H1 (cell line): ENCODE measurements around the gene MMP12. TPM values are rescaled to one million over a fixed set of nuclear protein-coding genes. Genes with fewer than 3 reads are reported as not detected.

Source experiments
- CTCF ChIA-PET: fragments of 300-600 bp; sonication (Branson Sonifier 250); formaldehyde crosslinking; loops from one replicate; lab custom pipeline; 2021; ENCODE audit not compliant: partially characterized antibody; lab: Charles Lee
- POLR2A ChIA-PET: fragments of 300-600 bp; sonication (Branson Sonifier 250); formaldehyde crosslinking; loops from one replicate; lab custom pipeline; 2021; ENCODE audit warnings: inconsistent platforms; ENCODE audit not compliant: partially characterized antibody; lab: Charles Lee
- DNase-seq, 2 experiments: peaks; one replicate each; pipeline versions ENCODE4 v3.0.0 to v3.0.0-alpha.2; 2010 to 2022; ENCODE audit warnings: low spot score in 2 of 2, low read depth in 1 of 2, mixed read lengths in 1 of 2
- FAIRE-seq: peaks from 2 replicates; lab custom pipeline; 2011; peaks lifted over from hg19 to GRCh38; lab: Jason Lieb, UNC
- H2AFZ ChIP-seq: 2 replicates; pipeline ENCODE4 v1.8.1; 2012; ENCODE audit warnings: low read length, inconsistent platforms
- H2AK5ac ChIP-seq: 2 replicates; pipeline ENCODE4 v1.6.1; 2013; ENCODE audit warnings: low read depth, low read length
- H2BK120ac ChIP-seq: replicated peaks from 2 replicates; pipeline ENCODE3; 2013; ENCODE audit warnings: low read depth, low read length, inconsistent platforms
- H2BK12ac ChIP-seq: 2 replicates; pipeline ENCODE4 v1.6.1; 2013; ENCODE audit warnings: low read depth, low read length
- H2BK15ac ChIP-seq: 2 replicates; pipeline ENCODE4 v1.6.1; 2013; ENCODE audit warnings: low read length
- H2BK20ac ChIP-seq: 2 replicates; pipeline ENCODE4 v1.6.1; 2013; ENCODE audit warnings: low read length
- H2BK5ac ChIP-seq: 2 replicates; pipeline ENCODE4 v1.6.1; 2013; ENCODE audit warnings: low read depth, low read length
- H3K14ac ChIP-seq: 2 replicates; pipeline ENCODE4 v1.6.1; 2013; ENCODE audit warnings: inconsistent platforms; ENCODE audit not compliant: insufficient read length
- H3K18ac ChIP-seq: 2 replicates; pipeline ENCODE4 v1.6.1; 2013; ENCODE audit warnings: low read length; ENCODE audit errors: extremely low read depth
- H3K23ac ChIP-seq: 2 replicates; pipeline ENCODE4 v1.6.1; 2013; ENCODE audit warnings: inconsistent platforms; ENCODE audit not compliant: insufficient read length
- H3K23me2 ChIP-seq: 2 replicates; pipeline ENCODE4 v1.6.1; 2013; ENCODE audit warnings: low read depth, low read length
- H3K27ac ChIP-seq: 2 replicates; pipeline ENCODE4 v1.6.1; 2011; ENCODE audit warnings: low read depth, low read length, inconsistent platforms
- H3K27me3 ChIP-seq, 4 experiments: replicated peaks in 1 of 4; 1 replicate in 1 of 4; 2 replicates in 3 of 4; pipeline versions ENCODE4 v1.6.1 to v1.8.1; 2011 to 2013; ENCODE audit warnings: low read length in 3 of 4, mild to moderate bottlenecking in 3 of 4, inconsistent platforms in 2 of 4, mixed read lengths in 2 of 4, moderate library complexity in 1 of 4; ENCODE audit not compliant: control insufficient read depth in 3 of 4, insufficient read depth in 3 of 4; ENCODE audit errors: extremely low read depth in 1 of 4
- H3K36me3 ChIP-seq, 4 experiments: 2 replicates each; pipeline versions ENCODE4 v1.6.1 to v1.8.1; 2011 to 2013; ENCODE audit warnings: mild to moderate bottlenecking in 4 of 4, low read length in 3 of 4, moderate library complexity in 2 of 4, control low read depth in 1 of 4, inconsistent platforms in 1 of 4; ENCODE audit not compliant: insufficient read depth in 4 of 4, control insufficient read depth in 2 of 4
- H3K4ac ChIP-seq: replicated peaks from 2 replicates; pipeline ENCODE3; 2013; ENCODE audit warnings: low read length, low read depth, mixed read lengths, inconsistent platforms; ENCODE audit not compliant: insufficient read length
- H3K4me1 ChIP-seq, 4 experiments: replicated peaks in 1 of 4; 1 replicate in 1 of 4; 2 replicates in 3 of 4; pipeline versions ENCODE4 v1.6.1 to v1.8.1; 2011 to 2013; ENCODE audit warnings: low read length in 3 of 4, inconsistent platforms in 2 of 4, mixed read lengths in 1 of 4; ENCODE audit not compliant: insufficient read depth in 4 of 4, control insufficient read depth in 3 of 4
- H3K4me2 ChIP-seq, 2 experiments: 2 replicates each; pipeline versions ENCODE4 v1.6.1 to v1.8.1; 2011 to 2013; ENCODE audit warnings: low read depth in 2 of 2, low read length in 2 of 2, control low read depth in 1 of 2, inconsistent platforms in 1 of 2, mild to moderate bottlenecking in 1 of 2; ENCODE audit not compliant: insufficient read depth in 1 of 2
- H3K4me3 ChIP-seq, 4 experiments: fragments of 200-600, 300-600 bp in 1 of 4; sonication (generic), shearing (Covaris generic), sonication (Bioruptor Twin) in 1 of 4; 2 replicates each; pipeline versions ENCODE4 v1.5.1 to v1.8.1; 2011 to 2016; ENCODE audit warnings: low read length in 4 of 4, low read depth in 3 of 4, control low read depth in 2 of 4, inconsistent platforms in 2 of 4, mild to moderate bottlenecking in 2 of 4, mixed read lengths in 1 of 4, moderate library complexity in 1 of 4; ENCODE audit not compliant: insufficient read depth in 2 of 4; ENCODE audit errors: extremely low read depth in 1 of 4
- H3K56ac ChIP-seq: replicated peaks from 2 replicates; pipeline ENCODE3; 2013; ENCODE audit warnings: low read depth, mild to moderate bottlenecking, mixed read lengths, low read length, inconsistent platforms; ENCODE audit not compliant: insufficient read length
- H3K79me1 ChIP-seq: 2 replicates; pipeline ENCODE4 v1.6.1; 2013; ENCODE audit warnings: low read depth, low read length, control low read depth
- H3K79me2 ChIP-seq, 2 experiments: 2 replicates each; pipeline versions ENCODE4 v1.6.1 to v1.8.1; 2012 to 2013; ENCODE audit warnings: low read length in 2 of 2, mild to moderate bottlenecking in 2 of 2, inconsistent platforms in 1 of 2; ENCODE audit not compliant: insufficient read depth in 2 of 2, control insufficient read depth in 1 of 2
- H3K9ac ChIP-seq, 4 experiments: replicated peaks in 1 of 4; 1 replicate in 1 of 4; 2 replicates in 3 of 4; pipeline versions ENCODE4 v1.6.1 to v1.8.1; 2011 to 2013; ENCODE audit warnings: low read depth in 3 of 4, low read length in 3 of 4, control low read depth in 2 of 4, mild to moderate bottlenecking in 2 of 4, moderate library complexity in 2 of 4, inconsistent platforms in 1 of 4; ENCODE audit errors: extremely low read depth in 1 of 4
- H3K9me3 ChIP-seq, 2 experiments: 2 replicates each; pipeline versions ENCODE4 v1.6.1 to v1.8.1; 2012 to 2013; ENCODE audit warnings: mild to moderate bottlenecking in 2 of 2, moderate library complexity in 2 of 2, control low read depth in 1 of 2, inconsistent platforms in 1 of 2, low read depth in 1 of 2, low read length in 1 of 2, mixed read lengths in 1 of 2; ENCODE audit not compliant: insufficient read depth in 2 of 2
- H4K20me1 ChIP-seq, 2 experiments: replicated peaks in 1 of 2; 2 replicates each; pipeline versions ENCODE3 to v1.8.1; 2011 to 2013; ENCODE audit warnings: inconsistent platforms in 2 of 2, low read length in 2 of 2, mild to moderate bottlenecking in 1 of 2; ENCODE audit not compliant: insufficient read depth in 2 of 2, control insufficient read depth in 1 of 2
- H4K5ac ChIP-seq: 2 replicates; pipeline ENCODE4 v1.6.1; 2013; ENCODE audit warnings: low read length, low read depth, mixed read lengths, inconsistent platforms; ENCODE audit not compliant: insufficient read length
- H4K8ac ChIP-seq: 2 replicates; pipeline ENCODE4 v1.8.0; 2013; ENCODE audit warnings: mild to moderate bottlenecking, moderate library complexity, low read length, inconsistent platforms; ENCODE audit not compliant: insufficient read depth; ENCODE audit errors: extremely low read depth
- H4K91ac ChIP-seq: replicated peaks from 2 replicates; pipeline ENCODE3; 2013; ENCODE audit warnings: low read length, mixed read lengths, inconsistent platforms; ENCODE audit not compliant: insufficient read length
- FOSL1 ChIP-seq: IDR thresholded peaks from 2 replicates; pipeline ENCODE4 v1.6.1; 2011; ENCODE audit warnings: mild to moderate bottlenecking, low read depth, low read length, moderate library complexity; ENCODE audit not compliant: insufficient read depth
- JUN ChIP-seq: IDR thresholded peaks from 2 replicates; pipeline ENCODE4 v1.6.1; 2011; ENCODE audit warnings: low read depth, mild to moderate bottlenecking, improper control_type of control experiment, low read length
- SAP30 ChIP-seq: fragments of 300-600 bp; sonication (generic); IDR thresholded peaks from 2 replicates; pipeline ENCODE4 v1.7.1; 2012; ENCODE audit warnings: low read length, moderate library complexity, mild to moderate bottlenecking, inconsistent platforms; ENCODE audit not compliant: insufficient read depth, insufficient replicate concordance
- SIN3A ChIP-seq, 2 experiments: IDR thresholded peaks in 1 of 2; conservative IDR thresholded peaks in 1 of 2; 2 replicates each; pipeline ENCODE4 v1.6.1; 2011 to 2012; ENCODE audit warnings: low read length in 2 of 2, improper control_type of control experiment in 1 of 2, low read depth in 1 of 2, mild to moderate bottlenecking in 1 of 2
- SP4 ChIP-seq: IDR thresholded peaks from 2 replicates; pipeline ENCODE4 v1.6.1; 2012; ENCODE audit warnings: low read length, inconsistent platforms
- SUZ12 ChIP-seq: fragments of 200-600 bp; sonication (generic); IDR thresholded peaks from 2 replicates; pipeline ENCODE4 v1.6.1; 2012; ENCODE audit warnings: mild to moderate bottlenecking, inconsistent platforms, low read length, moderate library complexity, mixed read lengths
- WGBS, 2 experiments: shearing (Covaris generic) in 1 of 2; methylation state at CpG; one replicate each; pipeline versions ENCODE4 v1.1.6 to v1.1.7; 2013 to 2015; ENCODE audit warnings: low lambda C conversion rate in 2 of 2, mixed read lengths in 2 of 2, inconsistent platforms in 1 of 2, low coverage in 1 of 2, missing lambda C conversion rate in 1 of 2; ENCODE audit not compliant: insufficient replicate concordance in 2 of 2, insufficient coverage in 1 of 2, insufficient read length in 1 of 2; ENCODE audit errors: extremely low coverage in 1 of 2, missing lambda C conversion rate in 1 of 2; 5-methylcytosine and 5-hydroxymethylcytosine counted together
- polyA plus RNA-seq, 7 experiments: library from polyadenylated mRNA; depleted of rRNA in 3 of 7; stranded (reverse) in 5 of 7; unstranded in 2 of 7; fragments of >200 nt in 5 of 7; fragments of 200-250 nt in 2 of 7; gene quantifications; 1 replicate in 5 of 7; 2 replicates in 1 of 7; 4 replicates in 1 of 7; pipeline versions ENCODE4 v1.2.1 to v1.2.3, GENCODE V29; 2011 to 2013; ENCODE audit warnings: missing spikeins in 2 of 7, mixed read lengths in 2 of 7
- total RNA-seq: library from RNA; stranded (reverse); fragmentation: NEBNext Ultra II Directional; extraction: Animal tissue kit (Norgen Biotek cat#: 25700); gene quantifications from 2 replicates; pipeline ENCODE4 v1.2.1, GENCODE V29; 2021

Gene MMP12
- total and polyA plus RNA-seq, 2 of the 8 experiments (the other 6 are each of a cell fraction or from before 2014, with no cell fraction given), result not detected

GRCh38 chr11:102864724-102865123, 10.1 kb downstream of the MMP12 start:
- Histone ChIP-seq H2BK20ac (no peak overlapping the region), H3K79me2 (no peaks in the 10 kb centered on the region)
- no peak for TF ChIP-seq SAP30
- TF ChIP-seq JUN, result no peak
- TF ChIP-seq SIN3A (conservative IDR thresholded peaks at IDR 0.05 in 1 of 2, IDR thresholded peaks at IDR 0.05 in 1 of 2; ENCODE audit: low read depth in 1 of 2, low read length in 2 of 2), result no peak
- no peak for TF ChIP-seq SP4
- no peak for TF ChIP-seq FOSL1
- no peak for TF ChIP-seq SUZ12
- TF ChIP-seq, all 59 proteins: peak for 0
- Histone ChIP-seq H4K5ac (no peak overlapping the region), H2AFZ (no peak overlapping the region), H3K18ac (no peak overlapping the region), H3K4me1 (no peaks in the 10 kb centered on the region), H3K4me3 (no peak overlapping the region), H3K4me2 (no peak overlapping the region), H3K9ac (no peak overlapping the region), H3K56ac (no peak overlapping the region), H3K27me3 (no peaks in the 10 kb centered on the region), H3K4ac (no peak overlapping the region), H4K20me1 (no peaks in the 10 kb centered on the region), H3K27ac (no peak overlapping the region), H2BK120ac (no peak overlapping the region), H3K79me1 (no peaks in the 10 kb centered on the region), H3K9me3 (no peaks in the 10 kb centered on the region), H4K8ac (no peak overlapping the region), H3K23me2 (no peaks in the 10 kb centered on the region), H4K91ac (no peak overlapping the region), H2BK5ac (no peak overlapping the region), H2BK12ac (no peak overlapping the region), H3K36me3 (no peaks in the 10 kb centered on the region), H2AK5ac (no peak overlapping the region), H3K14ac (no peak overlapping the region), H3K23ac (no peak overlapping the region), H2BK15ac (no peak overlapping the region)
- no peak for DNase-seq
- 93% methylated on average over 1 of the region's 1 CpG; no CpG with 5 or more reads in 1 of the 2 experiments for WGBS, 2 experiments
- POLR2A ChIA-PET, result no interaction called here
- FAIRE-seq, result no peak
- CTCF ChIA-PET, result interaction anchor here (0.6 to 1.8 kb wide), 5 partner anchors 9 to 57 kb away, joined by 3 to 6 read pairs (median 4); partner anchors contain the start of gene MMP12
